Stimulated activated naive CD4-positive, alpha-beta T cell (primary cell): ENCODE data around the gene ARHGEF25.
"Not testable (repeated sequence)": the region's sequence is repeated elsewhere in the genome, so short reads cannot be mapped to it uniquely, and the experiment has no call there.

ENCODE experiments used
- DNase-seq, 6 experiments: peaks; one replicate each; lab custom pipeline; 2025; lab: John Stamatoyannopoulos, UW

The ARHGEF25 gene

DNA sequence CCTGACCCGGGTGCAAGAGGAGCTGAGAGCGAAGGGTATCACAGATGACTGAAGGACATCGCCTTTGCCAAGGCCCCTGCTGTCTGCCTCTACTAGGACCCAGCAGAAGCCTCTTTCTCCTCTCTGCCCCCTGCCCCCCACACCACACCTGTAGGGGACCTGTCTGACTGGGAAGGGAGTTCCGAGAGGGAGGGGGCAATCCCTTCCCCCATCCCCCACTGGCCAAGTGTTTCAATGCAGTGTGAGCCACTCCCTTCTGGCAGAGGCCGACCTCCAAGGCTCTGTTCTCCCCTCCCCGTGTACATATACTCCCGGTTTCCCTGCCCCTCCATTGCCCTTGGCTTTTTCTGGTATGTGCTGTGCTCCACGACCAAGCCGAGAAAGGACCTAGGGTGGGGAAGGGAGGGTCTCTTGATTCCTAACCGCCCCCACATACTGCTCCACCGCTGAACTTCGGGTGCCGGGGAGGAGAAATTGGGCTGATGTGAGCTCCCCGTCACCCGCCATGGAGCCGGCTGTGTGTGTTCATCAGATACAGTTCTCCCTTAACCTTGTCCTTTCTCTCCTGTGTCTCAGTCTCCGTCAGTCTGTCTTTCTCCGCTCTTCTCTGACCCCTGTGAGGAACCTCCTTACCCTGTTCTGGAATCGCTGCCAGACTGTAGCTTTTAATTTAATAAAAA, 2.0 kb upstream of the ARHGEF25 start:
- no peak for DNase-seq

DNA sequence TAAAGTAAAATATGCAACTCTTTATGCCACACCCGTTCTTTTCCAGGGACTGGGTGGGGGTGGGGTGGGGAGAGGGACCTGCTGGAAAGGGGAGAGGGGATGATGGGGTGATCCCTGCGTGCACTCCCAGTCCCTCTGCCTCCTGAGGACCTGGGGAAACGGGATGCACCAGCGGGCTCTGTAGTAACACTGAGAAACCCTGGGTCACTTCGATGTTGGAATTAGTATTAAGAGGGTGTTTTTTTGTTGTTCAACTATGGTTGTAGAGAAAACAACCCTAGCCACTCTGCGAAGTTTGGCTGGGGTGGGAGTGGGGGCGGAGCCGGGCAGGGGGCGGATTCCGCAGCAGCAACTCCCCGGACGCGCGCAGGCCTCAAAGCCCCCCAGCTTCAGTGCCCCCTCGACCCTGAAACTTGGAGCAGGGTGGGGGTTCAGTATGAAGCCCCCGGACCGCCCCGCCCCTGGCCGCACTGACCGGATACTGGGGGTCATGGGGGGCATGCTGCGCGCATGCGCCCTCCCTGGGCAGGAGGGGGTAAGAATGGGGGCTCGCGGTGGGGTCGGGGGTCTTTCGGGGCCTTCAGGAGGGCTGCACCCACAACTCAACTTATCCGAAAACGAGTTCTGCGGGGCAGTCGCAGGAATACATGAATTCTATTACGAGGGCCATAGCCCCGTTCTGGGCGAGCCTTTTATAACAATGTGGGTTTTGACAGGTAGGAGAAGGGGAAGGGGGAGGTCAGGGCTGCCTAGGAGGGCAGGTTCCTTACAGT, 1.3 kb upstream of the ARHGEF25 start:
- no peak for DNase-seq

GRCh38 chr12:57610554-57611107, 604 bp upstream of the ARHGEF25 start:
- DNase-seq, result peak in 1 of 6 experiments; percentile 43

DNA sequence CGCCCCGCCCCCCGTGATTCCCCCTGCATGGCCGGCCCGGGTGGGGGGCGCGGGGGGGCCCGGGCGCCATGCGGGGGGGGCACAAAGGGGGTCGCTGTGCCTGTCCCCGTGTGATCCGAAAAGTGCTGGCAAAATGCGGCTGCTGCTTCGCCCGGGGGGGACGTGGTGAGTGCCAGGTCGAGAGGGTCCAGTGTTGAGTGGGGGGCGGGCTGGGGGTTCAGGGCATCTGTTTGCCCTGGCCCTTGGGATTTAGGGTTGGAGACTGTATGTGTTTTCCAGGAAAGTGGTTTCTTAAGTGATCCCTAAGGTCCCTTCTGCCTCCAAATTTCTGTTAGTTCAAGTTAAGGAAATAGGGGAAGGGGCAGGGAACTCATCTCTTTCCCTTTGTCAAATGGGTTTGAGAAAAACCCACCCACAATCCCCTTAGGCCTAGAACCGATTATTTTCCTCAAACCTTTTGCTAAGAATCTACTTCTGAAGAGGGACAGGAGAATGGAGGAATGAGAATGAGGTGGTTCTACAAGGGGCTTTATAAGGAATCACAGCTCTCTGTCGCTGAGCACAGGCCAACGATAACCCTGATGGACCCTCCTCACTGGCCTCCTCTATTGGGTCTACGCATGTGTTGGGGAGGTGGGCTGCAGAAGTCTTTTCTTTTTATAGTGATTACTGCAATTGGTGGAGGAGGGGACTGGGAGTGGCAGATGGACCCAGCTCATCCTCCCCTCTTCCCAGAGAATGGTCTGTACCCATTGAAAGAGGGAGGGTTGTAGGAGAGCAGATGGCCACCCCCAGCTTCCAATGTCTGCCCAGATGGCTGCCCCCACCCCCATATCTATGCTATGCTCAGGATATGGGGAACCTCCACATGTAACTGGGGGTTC, 834 bp downstream of the ARHGEF25 start:
- no peak for DNase-seq

- no peak for DNase-seq
Observed at GRCh38 chr12:57612711-57613426, 1.6 kb downstream of the ARHGEF25 start.

DNA sequence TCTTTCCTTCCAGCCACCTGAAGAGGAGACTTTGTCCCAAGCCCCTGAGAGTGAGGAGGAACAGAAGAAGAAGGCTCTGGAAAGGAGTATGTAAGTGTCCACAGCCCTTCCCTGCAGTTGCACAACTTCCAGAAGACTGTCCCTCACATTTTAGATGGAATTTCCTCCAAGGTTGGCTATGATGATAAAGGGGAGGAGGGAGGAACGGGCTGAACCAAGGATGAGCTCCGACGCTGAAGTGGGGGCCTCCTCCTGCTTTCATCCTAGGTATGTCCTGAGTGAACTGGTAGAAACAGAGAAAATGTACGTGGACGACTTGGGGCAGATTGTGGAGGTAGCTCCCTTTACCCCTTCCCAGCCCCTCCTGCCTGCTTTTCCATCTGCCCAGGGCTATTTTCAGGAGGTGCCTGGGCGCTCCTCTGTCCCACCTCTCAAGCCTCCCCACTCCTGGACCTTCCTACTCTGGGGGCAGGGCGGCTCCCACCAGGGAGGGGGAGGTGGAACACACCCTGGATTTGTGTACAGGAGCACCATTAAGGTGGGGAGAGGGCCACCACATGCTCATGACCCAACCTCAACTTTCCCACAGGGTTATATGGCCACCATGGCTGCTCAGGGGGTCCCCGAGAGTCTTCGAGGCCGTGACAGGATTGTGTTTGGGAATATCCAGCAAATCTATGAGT, 2.3 kb downstream of the ARHGEF25 start:
- DNase-seq, result no peak

DNA sequence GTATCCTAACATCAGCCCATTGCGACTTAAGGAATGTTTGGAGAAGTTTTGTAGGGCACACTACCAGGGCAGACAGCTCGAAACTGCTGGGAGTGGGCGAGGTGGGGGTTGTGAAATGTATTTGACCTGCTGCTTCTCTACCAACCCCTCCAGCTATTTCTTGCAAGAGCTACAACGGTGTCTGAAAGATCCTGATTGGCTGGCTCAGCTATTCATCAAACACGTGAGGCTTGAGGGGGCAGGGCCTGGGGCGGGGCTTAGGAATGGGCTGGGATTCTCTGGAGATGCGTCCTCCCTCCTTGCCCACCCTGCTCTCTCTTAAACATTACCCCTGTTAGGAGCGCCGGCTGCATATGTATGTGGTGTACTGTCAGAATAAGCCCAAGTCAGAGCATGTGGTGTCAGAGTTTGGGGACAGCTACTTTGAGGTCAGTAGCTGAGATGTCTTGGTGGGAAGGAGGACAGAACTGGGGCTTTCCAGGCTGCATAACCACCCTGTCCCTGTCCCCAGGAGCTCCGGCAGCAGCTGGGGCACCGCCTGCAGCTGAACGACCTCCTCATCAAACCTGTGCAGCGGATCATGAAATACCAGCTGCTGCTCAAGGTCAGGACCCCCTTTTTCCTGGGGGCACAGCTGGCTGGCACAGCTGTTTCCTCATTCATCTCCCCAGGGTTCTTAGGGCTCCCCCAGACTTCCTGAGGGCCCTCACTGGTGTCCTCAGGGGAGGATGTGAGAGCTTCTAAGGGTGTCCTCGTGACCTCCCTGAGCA, 3.1 kb downstream of the ARHGEF25 start:
- no peak for DNase-seq

- no peak for DNase-seq
Observed at GRCh38 chr12:57614948-57615500, 3.8 kb downstream of the ARHGEF25 start.

GRCh38 chr12:57615637-57616036, 4.4 kb downstream of the ARHGEF25 start:
- no peak for DNase-seq

DNA sequence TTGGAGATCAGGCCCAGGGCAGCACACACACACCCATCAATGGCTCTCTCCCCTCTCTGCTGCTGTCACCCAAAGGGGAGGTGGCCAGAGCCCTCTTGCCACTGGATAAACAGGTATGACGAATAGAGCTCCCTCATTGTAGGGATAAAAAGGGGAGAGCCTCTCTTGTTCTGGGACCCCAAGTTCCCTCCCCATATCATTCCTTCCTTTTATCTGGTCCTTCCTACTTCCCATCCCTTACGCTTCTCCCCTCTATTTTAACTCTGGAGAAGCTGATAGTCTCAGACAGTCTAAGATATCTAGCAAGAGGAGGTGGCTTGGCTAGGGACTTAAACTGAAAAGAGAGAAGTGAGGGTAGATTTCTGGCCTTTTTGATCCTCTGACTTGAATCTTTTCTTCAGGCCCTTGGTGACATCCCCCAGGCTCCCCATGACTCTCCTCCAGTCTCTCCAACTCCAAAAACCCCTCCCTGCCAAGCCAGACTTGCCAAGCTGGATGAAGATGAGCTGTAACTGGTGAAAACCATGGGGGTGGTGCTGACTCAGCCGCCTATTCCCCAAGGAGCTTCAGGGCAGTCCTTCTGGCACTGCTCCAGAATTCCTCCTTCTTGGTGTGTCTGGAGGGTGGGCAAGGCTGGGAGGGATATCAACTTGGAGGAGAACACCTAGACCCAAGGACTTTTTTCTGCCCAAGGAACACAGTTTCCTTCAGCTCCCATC, 5.3 kb downstream of the ARHGEF25 start:
- DNase-seq, result no peak

- DNase-seq, result no peak
Observed at GRCh38 chr12:57617942-57618341, 6.7 kb downstream of the ARHGEF25 start.

DNA sequence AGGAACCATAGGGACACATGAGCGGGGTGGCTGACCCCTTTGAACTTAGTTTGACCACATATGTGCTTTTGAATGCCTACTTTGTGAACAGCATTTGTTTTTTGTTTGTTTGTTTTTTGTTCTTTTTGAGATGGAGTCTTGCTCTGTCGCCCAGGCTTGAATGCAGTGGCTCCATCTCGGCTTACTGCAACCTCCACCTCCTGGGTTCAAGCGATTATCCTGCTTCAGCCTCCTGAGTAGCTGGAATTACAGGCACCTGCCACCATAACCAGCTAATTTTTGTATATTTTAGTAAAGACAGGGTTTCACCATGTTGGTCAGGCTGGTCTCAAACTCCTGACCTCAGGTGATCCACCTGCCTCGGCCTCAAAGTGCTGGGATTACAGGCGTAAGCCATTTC, 7.2 kb downstream of the ARHGEF25 start:
- not testable (repeated sequence) for DNase-seq

GRCh38 chr12:57618966-57619433, 7.8 kb downstream of the ARHGEF25 start:
- no peak for DNase-seq

- DNase-seq, result peak in 2 of 6 experiments; percentile 18 to 30
Observed at GRCh38 chr12:57619434-57620244, 8.4 kb downstream of the ARHGEF25 start.

GRCh38 chr12:57620245-57620935, 9.2 kb downstream of the ARHGEF25 start:
- DNase-seq, result peak in 1 of 6 experiments; percentile 45

DNA sequence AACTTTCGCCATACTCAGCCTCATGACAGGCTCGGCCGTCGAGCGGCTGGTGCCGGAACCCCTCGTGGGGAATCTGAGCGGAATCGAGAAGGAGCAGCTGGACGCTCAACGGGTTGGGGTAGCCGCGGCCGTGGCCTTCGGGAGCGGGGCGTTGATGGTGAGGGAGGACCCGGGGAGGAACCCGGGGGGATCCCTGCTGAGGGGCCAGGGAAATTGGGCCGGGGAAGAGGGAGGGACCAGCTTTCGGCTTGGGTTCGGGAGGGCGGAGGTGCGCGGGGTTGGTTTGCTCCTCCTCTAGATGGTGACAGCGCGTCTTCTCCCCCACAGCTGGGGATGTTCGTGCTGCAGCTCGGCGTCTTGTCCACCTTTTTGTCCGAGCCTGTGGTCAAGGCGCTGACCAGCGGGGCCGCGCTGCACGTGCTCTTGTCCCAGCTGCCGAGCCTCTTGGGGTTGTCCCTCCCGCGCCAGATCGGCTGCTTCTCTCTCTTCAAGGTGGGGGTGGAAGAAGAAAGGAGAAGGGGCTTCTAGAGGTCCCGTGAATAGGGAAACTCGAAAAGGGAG, 9.8 kb downstream of the ARHGEF25 start:
- peak in 1 of 6 experiments; percentile 49 for DNase-seq
